ENCODE measurements around the gene TGIF1.
"Not testable (repeated sequence)": the region's sequence is repeated elsewhere in the genome, so short reads cannot be mapped to it uniquely, and the experiment has no call there.

TGIF1 gene

GRCh38 chr18:3411854-3412268 is 38.1 kb upstream of the TGIF1 start:
- Histone ChIP-seq H3K4me3 (ENCODE audit: low read length) (no peak overlapping the region), H3K9me3 (ENCODE audit: insufficient read depth, low read depth, low read length) (no peaks in the 10 kb centered on the region), H3K4me1 (ENCODE audit: insufficient read depth, low read length) (no peaks in the 10 kb centered on the region), H3K27ac (ENCODE audit: low read depth, low read length) (no peak overlapping the region), H3K9ac (ENCODE audit: low read depth, low read length) (no peak overlapping the region), H3K27me3 (ENCODE audit: insufficient read depth, low read length) (no peaks in the 10 kb centered on the region), H3K36me3 (ENCODE audit: insufficient read depth, low read length) (no peaks in the 10 kb centered on the region)
- WGBS = 93% methylated on average over 28 of the region's 28 CpGs

- 93% methylated on average over 9 of the region's 9 CpGs for WGBS
- not testable (repeated sequence) for H3K9me3 ChIP-seq (ENCODE audit: insufficient read depth, low read depth, low read length); H3K27ac ChIP-seq (ENCODE audit: low read depth, low read length); H3K4me1 ChIP-seq (ENCODE audit: insufficient read depth, low read length); H3K9ac ChIP-seq (ENCODE audit: low read depth, low read length); H3K4me3 ChIP-seq (ENCODE audit: low read length); H3K27me3 ChIP-seq (ENCODE audit: insufficient read depth, low read length); H3K36me3 ChIP-seq (ENCODE audit: insufficient read depth, low read length)
These were observed 37.4 kb upstream of the TGIF1 start for GRCh38 chr18:3412528-3412927.

GRCh38 chr18:3415110-3415509 is 34.9 kb upstream of the TGIF1 start:
- H3K27me3 ChIP-seq (ENCODE audit: insufficient read depth, low read length) = no peaks in the 10 kb centered on the region
- no peaks in the 10 kb centered on the region for H3K36me3 ChIP-seq (ENCODE audit: insufficient read depth, low read length)
- H3K9ac ChIP-seq (ENCODE audit: low read depth, low read length) = no peak overlapping the region
- H3K4me3 ChIP-seq (ENCODE audit: low read length) = no peak overlapping the region
- 93% methylated on average over 11 of the region's 11 CpGs for WGBS
- H3K9me3 ChIP-seq (ENCODE audit: insufficient read depth, low read depth, low read length) = no peaks in the 10 kb centered on the region
- no peak overlapping the region for H3K27ac ChIP-seq (ENCODE audit: low read depth, low read length)
- no peaks in the 10 kb centered on the region for H3K4me1 ChIP-seq (ENCODE audit: insufficient read depth, low read length)

GRCh38 chr18:3418083-3418482 is 31.9 kb upstream of the TGIF1 start:
- no peak overlapping the region for H3K27ac ChIP-seq (ENCODE audit: low read depth, low read length)
- no peaks in the 10 kb centered on the region for H3K36me3 ChIP-seq (ENCODE audit: insufficient read depth, low read length)
- 96% methylated on average over 1 of the region's 2 CpGs for WGBS
- no peak overlapping the region for H3K9ac ChIP-seq (ENCODE audit: low read depth, low read length)
- no peaks in the 10 kb centered on the region for H3K4me1 ChIP-seq (ENCODE audit: insufficient read depth, low read length)
- no peaks in the 10 kb centered on the region for H3K27me3 ChIP-seq (ENCODE audit: insufficient read depth, low read length)
- no peak overlapping the region for H3K4me3 ChIP-seq (ENCODE audit: low read length)
- no peaks in the 10 kb centered on the region for H3K9me3 ChIP-seq (ENCODE audit: insufficient read depth, low read depth, low read length)

- Histone ChIP-seq H3K4me1 (ENCODE audit: insufficient read depth, low read length) (no peaks in the 10 kb centered on the region), H3K9ac (ENCODE audit: low read depth, low read length) (no peak overlapping the region), H3K27ac (ENCODE audit: low read depth, low read length) (no peak overlapping the region), H3K9me3 (ENCODE audit: insufficient read depth, low read depth, low read length) (no peaks in the 10 kb centered on the region), H3K4me3 (ENCODE audit: low read length) (no peak overlapping the region), H3K36me3 (ENCODE audit: insufficient read depth, low read length) (no peaks in the 10 kb centered on the region), H3K27me3 (ENCODE audit: insufficient read depth, low read length) (no peaks in the 10 kb centered on the region)
- 95% methylated on average over 2 of the region's 2 CpGs for WGBS
These were observed 29.1 kb upstream of the TGIF1 start for GRCh38 chr18:3420919-3421279.

GRCh38 chr18:3422905-3423304 is 27.1 kb upstream of the TGIF1 start:
- no peak overlapping the region for H3K9ac ChIP-seq (ENCODE audit: low read depth, low read length)
- H3K4me1 ChIP-seq (ENCODE audit: insufficient read depth, low read length) = no peaks in the 10 kb centered on the region
- 98% methylated on average over 10 of the region's 10 CpGs for WGBS
- H3K27me3 ChIP-seq (ENCODE audit: insufficient read depth, low read length) = no peaks in the 10 kb centered on the region
- H3K4me3 ChIP-seq (ENCODE audit: low read length) = no peak overlapping the region
- H3K27ac ChIP-seq (ENCODE audit: low read depth, low read length) = no peak overlapping the region
- H3K36me3 ChIP-seq (ENCODE audit: insufficient read depth, low read length) = no peaks in the 10 kb centered on the region
- H3K9me3 ChIP-seq (ENCODE audit: insufficient read depth, low read depth, low read length) = no peaks in the 10 kb centered on the region

- H3K27ac ChIP-seq (ENCODE audit: low read depth, low read length) = no peak overlapping the region
- H3K4me1 ChIP-seq (ENCODE audit: insufficient read depth, low read length) = no peaks in the 10 kb centered on the region
- H3K9ac ChIP-seq (ENCODE audit: low read depth, low read length) = no peak overlapping the region
- no peaks in the 10 kb centered on the region for H3K36me3 ChIP-seq (ENCODE audit: insufficient read depth, low read length)
- 83% methylated on average over 2 of the region's 3 CpGs for WGBS
- no peak overlapping the region for H3K4me3 ChIP-seq (ENCODE audit: low read length)
- no peaks in the 10 kb centered on the region for H3K9me3 ChIP-seq (ENCODE audit: insufficient read depth, low read depth, low read length)
- H3K27me3 ChIP-seq (ENCODE audit: insufficient read depth, low read length) = no peaks in the 10 kb centered on the region
These were observed 25.6 kb upstream of the TGIF1 start for GRCh38 chr18:3424280-3424890.

GRCh38 chr18:3425030-3425429 is 24.9 kb upstream of the TGIF1 start:
- no peak overlapping the region for H3K27ac ChIP-seq (ENCODE audit: low read depth, low read length)
- H3K4me1 ChIP-seq (ENCODE audit: insufficient read depth, low read length) = no peaks in the 10 kb centered on the region
- no peaks in the 10 kb centered on the region for H3K27me3 ChIP-seq (ENCODE audit: insufficient read depth, low read length)
- H3K9me3 ChIP-seq (ENCODE audit: insufficient read depth, low read depth, low read length) = no peaks in the 10 kb centered on the region
- no peak overlapping the region for H3K4me3 ChIP-seq (ENCODE audit: low read length)
- WGBS = 91% methylated on average over 3 of the region's 3 CpGs
- no peaks in the 10 kb centered on the region for H3K36me3 ChIP-seq (ENCODE audit: insufficient read depth, low read length)
- H3K9ac ChIP-seq (ENCODE audit: low read depth, low read length) = no peak overlapping the region

- H3K27me3 ChIP-seq (ENCODE audit: insufficient read depth, low read length) = no peaks in the 10 kb centered on the region
- 90% methylated on average over 6 of the region's 6 CpGs for WGBS
- H3K27ac ChIP-seq (ENCODE audit: low read depth, low read length) = no peak overlapping the region
- H3K4me3 ChIP-seq (ENCODE audit: low read length) = no peak overlapping the region
- no peaks in the 10 kb centered on the region for H3K9me3 ChIP-seq (ENCODE audit: insufficient read depth, low read depth, low read length)
- H3K9ac ChIP-seq (ENCODE audit: low read depth, low read length) = no peak overlapping the region
- H3K4me1 ChIP-seq (ENCODE audit: insufficient read depth, low read length) = no peaks in the 10 kb centered on the region
- no peaks in the 10 kb centered on the region for H3K36me3 ChIP-seq (ENCODE audit: insufficient read depth, low read length)
These were observed 24.5 kb upstream of the TGIF1 start for GRCh38 chr18:3425446-3425845.

- H3K4me1 ChIP-seq (ENCODE audit: insufficient read depth, low read length) = no peaks in the 10 kb centered on the region
- H3K36me3 ChIP-seq (ENCODE audit: insufficient read depth, low read length) = no peaks in the 10 kb centered on the region
- H3K27me3 ChIP-seq (ENCODE audit: insufficient read depth, low read length) = no peaks in the 10 kb centered on the region
- no peak overlapping the region for H3K4me3 ChIP-seq (ENCODE audit: low read length)
- no peaks in the 10 kb centered on the region for H3K9me3 ChIP-seq (ENCODE audit: insufficient read depth, low read depth, low read length)
- 90% methylated on average over 4 of the region's 4 CpGs for WGBS
- no peak overlapping the region for H3K9ac ChIP-seq (ENCODE audit: low read depth, low read length)
- no peak overlapping the region for H3K27ac ChIP-seq (ENCODE audit: low read depth, low read length)
These were observed 23.9 kb upstream of the TGIF1 start for GRCh38 chr18:3426074-3426473.

- WGBS = 88% methylated on average over 5 of the region's 5 CpGs
- Histone ChIP-seq H3K27ac (ENCODE audit: low read depth, low read length) (no peak overlapping the region), H3K4me3 (ENCODE audit: low read length) (no peak overlapping the region)
These were observed 22.0 kb upstream of the TGIF1 start for GRCh38 chr18:3427944-3428343.

GRCh38 chr18:3429121-3429520 is 20.9 kb upstream of the TGIF1 start:
- no peak overlapping the region for H3K27ac ChIP-seq (ENCODE audit: low read depth, low read length)
- no peaks in the 10 kb centered on the region for H3K27me3 ChIP-seq (ENCODE audit: insufficient read depth, low read length)
- H3K36me3 ChIP-seq (ENCODE audit: insufficient read depth, low read length) = no peaks in the 10 kb centered on the region
- H3K4me3 ChIP-seq (ENCODE audit: low read length) = no peak overlapping the region
- no peaks in the 10 kb centered on the region for H3K4me1 ChIP-seq (ENCODE audit: insufficient read depth, low read length)
- no peak overlapping the region for H3K9ac ChIP-seq (ENCODE audit: low read depth, low read length)
- 93% methylated on average over 3 of the region's 3 CpGs for WGBS
- H3K9me3 ChIP-seq (ENCODE audit: insufficient read depth, low read depth, low read length) = no peaks in the 10 kb centered on the region

More at GRCh38 chr18:3427944-3428343, 22.0 kb upstream of the TGIF1 start:
- H3K9ac ChIP-seq (ENCODE audit: low read depth, low read length) = no peak overlapping the region
- H3K36me3 ChIP-seq (ENCODE audit: insufficient read depth, low read length) = no peaks in the 10 kb centered on the region
- no peaks in the 10 kb centered on the region for H3K9me3 ChIP-seq (ENCODE audit: insufficient read depth, low read depth, low read length)
- H3K4me1 ChIP-seq (ENCODE audit: insufficient read depth, low read length) = no peaks in the 10 kb centered on the region
- no peaks in the 10 kb centered on the region for H3K27me3 ChIP-seq (ENCODE audit: insufficient read depth, low read length)
